Activated CD8-positive, alpha-beta T cell treated with anti-CD3 and anti-CD28 coated beads, Interleukin-2, amount 10 ng/mL, durations not matched to agents 7 days and 5 days (primary cell): ENCODE data around the gene PNPLA7. TPM values are rescaled to one million over a fixed set of nuclear protein-coding genes. Genes with fewer than 3 reads are reported as not detected.
A peak's percentile ranks its signal among the peaks of the same experiment; 100 is the strongest.

Experiments
- ATAC-seq: fragments of 150-1000 bp; cut with Tn5 transposase; one replicate; pipeline ENCODE4 v1.10.0; 2021; ENCODE audit warnings: moderate library complexity
- CTCF ChIA-PET: fragments of 350-600 bp; sonication (Branson Sonifier 250); formaldehyde crosslinking; loops from one replicate; lab custom pipeline; 2021; ENCODE audit warnings: antibody characterized with exemption; lab: Charles Lee
- POLR2A ChIA-PET: fragments of 350-600 bp; sonication (Branson Sonifier 250); formaldehyde crosslinking; loops from one replicate; lab custom pipeline; 2021; ENCODE audit warnings: antibody characterized with exemption; lab: Charles Lee
- DNase-seq: peaks from one replicate; pipeline ENCODE4 v3.0.0-alpha.2; 2020
- H3K27ac Mint-ChIP-seq: one replicate; pipeline ENCODE4 v1.8.0; 2021; ENCODE audit warnings: mild to moderate bottlenecking, mixed read lengths
- H3K27me3 Mint-ChIP-seq: one replicate; pipeline ENCODE4 v1.8.0; 2021; ENCODE audit warnings: low read depth, mixed read lengths
- H3K36me3 Mint-ChIP-seq: one replicate; pipeline ENCODE4 v1.8.0; 2021; ENCODE audit warnings: low read depth, mixed read lengths
- H3K4me1 Mint-ChIP-seq: one replicate; pipeline ENCODE4 v1.8.0; 2021; ENCODE audit warnings: low read depth, mixed read lengths
- H3K4me3 Mint-ChIP-seq: one replicate; pipeline ENCODE4 v1.8.0; 2021; ENCODE audit warnings: mild to moderate bottlenecking, mixed read lengths
- H3K9me3 Mint-ChIP-seq: one replicate; pipeline ENCODE4 v1.8.0; 2022; ENCODE audit warnings: mixed read lengths; ENCODE audit not compliant: insufficient read depth
- total RNA-seq, 2 experiments: library from RNA; stranded (reverse); gene quantifications; one replicate each; pipeline ENCODE4 v1.2.3, GENCODE V29; 2021

The PNPLA7 gene
- total RNA-seq, 2 experiments from 2014 or later = 3.4 to 3.7 TPM

- Mint-ChIP-seq H3K36me3 (peaks cover 20% of the 10 kb centered on the region), H3K4me1 (peaks cover 25% of the 10 kb centered on the region)
These were observed 104.2 kb downstream of the PNPLA7 start for GRCh38 chr9:137445930-137446431.

GRCh38 chr9:137445275-137445807 lies 104.9 kb downstream of the PNPLA7 start:
- CTCF ChIA-PET = interaction anchor here (0.6 to 3.2 kb wide), 5 partner anchors 16 to 42 kb away, joined by 3 to 14 read pairs (median 4); partner anchors contain the start of genes EXD3 and NOXA1
- Mint-ChIP-seq H3K27me3 (peaks cover 15% of the 10 kb centered on the region), H3K27ac (no peak overlapping the region), H3K36me3 (peaks cover 20% of the 10 kb centered on the region), H3K4me3 (no peak overlapping the region), H3K9me3 (no peaks in the 10 kb centered on the region), H3K4me1 (peaks cover 25% of the 10 kb centered on the region)
- peak; percentile 86 for ATAC-seq
- POLR2A ChIA-PET = no interaction called here
- peak; percentile 89 for DNase-seq

More at GRCh38 chr9:137445930-137446431, 104.2 kb downstream of the PNPLA7 start:
- Mint-ChIP-seq H3K9me3 (no peaks in the 10 kb centered on the region), H3K27ac (no peak overlapping the region), H3K27me3 (peaks cover 15% of the 10 kb centered on the region), H3K4me3 (no peak overlapping the region)
- ChIA-PET CTCF (interaction anchor here (0.6 to 3.2 kb wide), 6 partner anchors 16 to 106 kb away, joined by 3 to 14 read pairs (median 4); partner anchors contain the start of genes EXD3, MRPL41 and NOXA1), POLR2A (no interaction called here)
- no peak for ATAC-seq
- no peak for DNase-seq

GRCh38 chr9:137444106-137444790 lies 106.0 kb downstream of the PNPLA7 start:
- peaks cover 15% of the 10 kb centered on the region for H3K27me3 Mint-ChIP-seq
- peaks cover 12% of the 10 kb centered on the region for H3K36me3 Mint-ChIP-seq
- H3K9me3 Mint-ChIP-seq = no peaks in the 10 kb centered on the region
- ATAC-seq (no peak), DNase-seq (no peak)
- CTCF ChIA-PET = interaction anchor here (1.0 to 3.2 kb wide), 6 partner anchors 17 to 208 kb away, joined by 3 to 14 read pairs (median 5); partner anchors contain the start of genes EXD3 and NOXA1
- POLR2A ChIA-PET = interaction anchor here (0.7 kb wide), 1 partner anchor 21 kb away, joined by 3 read pairs; the partner anchor contains the start of genes EXD3 and NOXA1
- peaks cover 18% of the 10 kb centered on the region for H3K4me1 Mint-ChIP-seq
- no peak overlapping the region for H3K4me3 Mint-ChIP-seq
- no peak overlapping the region for H3K27ac Mint-ChIP-seq

GRCh38 chr9:137441935-137442321 lies 108.3 kb downstream of the PNPLA7 start:
- DNase-seq = no peak
- CTCF ChIA-PET = interaction anchor here (1.7 kb wide), 1 partner anchor 19 kb away, joined by 5 read pairs; the partner anchor contains the start of genes EXD3 and NOXA1
- Mint-ChIP-seq H3K9me3 (no peaks in the 10 kb centered on the region), H3K27me3 (peaks cover 13% of the 10 kb centered on the region), H3K27ac (no peak overlapping the region), H3K4me1 (peaks cover 10% of the 10 kb centered on the region), H3K4me3 (no peak overlapping the region), H3K36me3 (no peaks in the 10 kb centered on the region)
- ATAC-seq = no peak
- POLR2A ChIA-PET = no interaction called here

- no peak within 1 kb of the TSS for H3K4me3 Mint-ChIP-seq
- no peaks in the 10 kb centered on the region for H3K36me3 Mint-ChIP-seq
- H3K9me3 Mint-ChIP-seq = no peaks in the 10 kb centered on the region
- ChIA-PET CTCF (interaction anchor here (1.7 kb wide), 1 partner anchor 18 kb away, joined by 5 read pairs; the partner anchor contains the start of genes EXD3 and NOXA1), POLR2A (no interaction called here)
- H3K4me1 Mint-ChIP-seq = peaks cover 10% of the 10 kb centered on the region
- H3K27me3 Mint-ChIP-seq = peaks cover 13% of the 10 kb centered on the region
- no peak within 1 kb of the TSS for H3K27ac Mint-ChIP-seq
- ATAC-seq (no peak), DNase-seq (no peak)
These were observed 108.8 kb downstream of the PNPLA7 start, which contains the start of gene ENTPD8 for GRCh38 chr9:137441289-137441934. TSS of gene ENTPD8 (minus strand) at chr9:137441357. CDS start at chr9:137438285, 3,072 bp downstream.

GRCh38 chr9:137439158-137439714 lies 111.0 kb downstream of the PNPLA7 start:
- ChIA-PET CTCF (no interaction called here), POLR2A (no interaction called here)
- DNase-seq (no peak), ATAC-seq (no peak)
- Mint-ChIP-seq H3K36me3 (no peaks in the 10 kb centered on the region), H3K9me3 (no peaks in the 10 kb centered on the region), H3K4me1 (peaks cover 7% of the 10 kb centered on the region), H3K4me3 (no peak overlapping the region), H3K27me3 (peaks cover 11% of the 10 kb centered on the region), H3K27ac (no peak overlapping the region)

- Mint-ChIP-seq H3K27ac (no peak overlapping the region), H3K27me3 (peaks cover 11% of the 10 kb centered on the region), H3K9me3 (no peaks in the 10 kb centered on the region), H3K4me3 (no peak overlapping the region), H3K36me3 (no peaks in the 10 kb centered on the region), H3K4me1 (peaks cover 9% of the 10 kb centered on the region)
- no peak for DNase-seq
- ChIA-PET POLR2A (no interaction called here), CTCF (no interaction called here)
- ATAC-seq = no peak
These were observed 111.5 kb downstream of the PNPLA7 start for GRCh38 chr9:137438591-137439157.

DNA sequence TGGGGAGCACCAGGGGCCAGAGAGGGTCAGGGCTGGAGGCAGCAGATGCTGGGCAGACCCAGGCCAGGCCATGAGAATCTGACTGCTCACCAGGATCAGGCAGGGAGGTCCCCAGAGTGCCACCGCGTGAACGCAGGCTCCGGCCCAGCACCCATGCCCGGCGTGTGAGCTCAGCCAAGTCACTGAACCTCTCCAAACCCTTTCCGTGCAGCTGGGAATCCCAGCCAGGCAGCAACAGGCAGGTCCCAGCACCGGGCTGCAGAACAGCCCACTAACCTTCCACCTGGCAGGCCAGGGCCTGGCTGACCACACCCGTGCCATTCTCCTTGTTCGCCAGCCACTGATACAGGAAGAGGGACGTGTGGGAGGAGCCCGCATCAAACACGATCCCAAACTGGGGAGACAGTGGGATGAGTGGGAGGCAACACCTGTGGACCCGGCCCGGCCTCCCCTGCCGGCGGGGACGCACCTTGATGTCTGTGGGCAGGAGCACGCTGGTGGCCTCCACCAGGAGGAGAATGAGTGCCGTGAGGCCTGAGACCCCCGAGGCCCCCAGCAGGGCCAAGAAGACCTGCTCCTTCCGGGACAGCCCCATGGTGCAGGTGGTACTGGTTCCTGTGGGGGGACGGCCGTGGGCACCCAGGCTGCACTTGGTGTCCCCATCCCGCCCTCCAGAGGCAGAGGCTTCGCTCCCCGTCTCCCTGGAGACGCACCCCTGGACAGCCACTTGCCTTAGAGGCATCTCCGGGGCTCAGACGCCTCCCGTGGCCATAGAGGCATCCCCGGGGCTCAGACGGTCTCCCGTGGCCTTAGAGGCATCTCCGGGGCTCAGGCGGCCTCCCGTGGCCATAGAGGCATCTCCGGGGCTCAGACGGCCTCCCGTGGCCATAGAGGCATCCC lies 112.3 kb downstream of the PNPLA7 start:
- Mint-ChIP-seq H3K4me3 (no peak overlapping the region), H3K9me3 (no peaks in the 10 kb centered on the region), H3K27me3 (peaks cover 8% of the 10 kb centered on the region), H3K27ac (no peak overlapping the region), H3K36me3 (no peaks in the 10 kb centered on the region), H3K4me1 (peaks cover 9% of the 10 kb centered on the region)
- POLR2A ChIA-PET = no interaction called here
- DNase-seq (no peak), ATAC-seq (no peak)
- CTCF ChIA-PET = interaction anchor here (1.1 kb wide), 1 partner anchor 15 kb away, joined by 6 read pairs; the partner anchor contains the start of genes EXD3 and NOXA1

DNA sequence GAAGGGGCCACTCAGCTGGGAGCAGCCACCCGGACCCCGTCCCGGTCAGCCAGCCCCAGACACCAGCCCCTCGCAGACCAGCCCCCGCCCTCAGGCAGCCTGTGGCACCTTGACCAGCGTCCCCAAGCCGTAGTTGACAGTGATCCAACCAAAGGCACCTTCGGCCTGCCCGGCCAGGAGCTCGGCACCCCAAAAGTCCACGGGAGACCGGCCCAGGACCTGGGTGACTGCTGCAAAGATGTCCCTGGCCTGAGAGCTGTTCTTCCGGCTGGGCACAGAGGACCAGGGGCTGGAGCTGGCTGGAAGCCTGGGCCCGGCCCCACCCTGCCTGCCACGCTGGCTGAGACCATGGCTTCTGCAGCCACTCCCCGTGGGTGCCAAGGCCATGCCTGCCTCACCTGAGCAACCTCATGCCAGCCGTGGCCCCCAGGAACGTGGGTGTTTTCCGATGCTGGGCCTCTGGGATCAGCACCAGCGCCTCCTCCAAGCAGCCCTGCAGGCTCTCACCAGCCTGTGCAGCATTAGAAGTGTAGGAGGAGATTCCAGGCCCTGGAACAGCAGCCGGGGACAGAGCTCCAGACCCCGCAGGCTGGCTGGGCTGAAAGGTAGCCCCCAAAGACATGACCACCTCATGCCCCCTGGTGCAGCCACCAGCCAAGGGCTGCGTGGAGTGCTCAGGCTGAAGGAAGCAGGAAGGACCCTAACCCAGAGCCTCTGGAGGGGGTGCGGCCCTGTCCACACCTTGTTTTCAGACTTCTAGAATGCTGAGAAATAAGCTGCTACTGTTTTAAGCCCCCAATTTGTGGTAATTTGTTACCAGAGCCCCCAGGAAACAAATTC lies 113.2 kb downstream of the PNPLA7 start:
- Mint-ChIP-seq H3K9me3 (no peaks in the 10 kb centered on the region), H3K27ac (no peak overlapping the region), H3K4me3 (no peak overlapping the region), H3K4me1 (peaks cover 8% of the 10 kb centered on the region), H3K36me3 (no peaks in the 10 kb centered on the region), H3K27me3 (peaks cover 2% of the 10 kb centered on the region)
- DNase-seq = no peak
- ChIA-PET CTCF (interaction anchor here (1.1 kb wide), 1 partner anchor 14 kb away, joined by 6 read pairs; the partner anchor contains the start of genes EXD3 and NOXA1), POLR2A (no interaction called here)
- no peak for ATAC-seq
